SHP77 (cell line): ENCODE results near the gene SMG9.

Experiments used
- DNase-seq, 2 experiments: peaks; one replicate each; lab custom pipeline; 2025; lab: John Stamatoyannopoulos, UW

The SMG9 gene

DNA sequence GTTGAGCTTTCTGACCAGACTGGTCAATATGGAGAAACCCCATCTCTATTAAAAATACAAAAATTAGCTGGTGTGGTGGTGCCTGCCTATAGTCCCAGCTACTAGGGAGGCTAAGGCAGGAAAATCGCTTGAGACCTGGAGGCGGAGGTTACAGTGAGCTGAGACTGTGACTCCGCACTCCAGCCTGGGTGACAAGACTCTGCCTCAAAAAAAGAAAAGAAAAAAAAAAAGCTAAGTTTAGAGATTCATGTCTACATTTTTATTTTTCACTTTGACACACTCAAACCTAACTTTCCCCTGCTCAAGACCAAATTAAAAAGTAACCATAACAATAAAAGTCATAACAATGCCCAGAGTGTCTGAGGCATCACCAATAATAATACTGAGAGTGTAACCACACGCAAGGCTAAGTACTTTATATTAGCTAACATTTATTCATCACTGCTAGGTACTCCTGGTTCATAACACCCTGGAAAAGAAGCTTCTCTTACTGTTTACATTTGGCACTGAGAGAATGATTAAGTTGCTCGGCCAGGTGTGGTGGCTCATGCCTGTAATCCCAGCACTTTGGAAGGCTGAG is 33.2 kb downstream of the SMG9 start:
- no peak for DNase-seq

GRCh38 chr19:43720936-43721335 is 33.8 kb downstream of the SMG9 start:
- DNase-seq: no peak

DNA sequence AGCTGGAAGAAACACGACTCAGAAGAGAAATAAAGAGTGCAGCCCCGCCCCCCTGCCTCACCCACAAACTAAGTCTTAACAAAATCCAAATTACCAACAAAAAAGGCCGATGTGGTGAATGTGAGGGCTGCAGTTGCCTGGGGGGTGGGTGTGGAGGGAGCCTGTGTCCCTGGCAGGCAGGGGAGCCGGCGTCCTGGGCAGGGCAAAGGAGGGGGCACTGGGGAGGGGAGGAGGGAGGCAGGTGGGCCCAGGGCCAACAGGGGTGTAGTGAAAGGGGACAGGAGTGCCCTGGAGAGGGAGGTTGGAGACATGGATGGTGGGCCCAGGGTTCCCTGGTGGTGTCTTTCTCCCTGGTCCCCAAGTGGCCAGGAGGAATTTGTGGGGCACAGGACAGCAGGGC is 34.8 kb downstream of the SMG9 start:
- no peak for DNase-seq

DNA sequence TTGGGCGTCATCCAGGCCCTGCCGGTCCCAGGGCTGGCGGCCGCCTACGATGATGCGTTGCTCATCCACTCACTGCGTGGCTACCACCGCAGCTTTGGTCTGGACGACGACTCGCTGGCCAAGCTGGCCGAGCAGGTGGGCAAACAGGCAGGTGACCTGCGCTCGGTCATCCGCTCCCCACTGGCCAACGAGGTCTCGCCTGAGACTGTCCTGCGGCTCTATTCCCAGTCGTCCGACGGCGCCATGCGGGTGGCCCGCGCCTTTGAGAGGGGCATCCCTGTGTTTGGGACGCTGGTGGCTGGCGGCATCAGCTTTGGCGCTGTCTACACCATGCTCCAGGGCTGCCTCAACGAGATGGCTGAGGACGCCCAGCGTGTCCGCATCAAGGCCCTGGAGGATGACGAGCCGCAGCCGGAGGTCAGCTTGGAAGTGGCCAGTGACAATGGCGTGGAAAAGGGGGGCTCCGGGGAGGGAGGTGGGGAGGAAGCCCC is 35.3 kb downstream of the SMG9 start:
- DNase-seq: no peak

DNA sequence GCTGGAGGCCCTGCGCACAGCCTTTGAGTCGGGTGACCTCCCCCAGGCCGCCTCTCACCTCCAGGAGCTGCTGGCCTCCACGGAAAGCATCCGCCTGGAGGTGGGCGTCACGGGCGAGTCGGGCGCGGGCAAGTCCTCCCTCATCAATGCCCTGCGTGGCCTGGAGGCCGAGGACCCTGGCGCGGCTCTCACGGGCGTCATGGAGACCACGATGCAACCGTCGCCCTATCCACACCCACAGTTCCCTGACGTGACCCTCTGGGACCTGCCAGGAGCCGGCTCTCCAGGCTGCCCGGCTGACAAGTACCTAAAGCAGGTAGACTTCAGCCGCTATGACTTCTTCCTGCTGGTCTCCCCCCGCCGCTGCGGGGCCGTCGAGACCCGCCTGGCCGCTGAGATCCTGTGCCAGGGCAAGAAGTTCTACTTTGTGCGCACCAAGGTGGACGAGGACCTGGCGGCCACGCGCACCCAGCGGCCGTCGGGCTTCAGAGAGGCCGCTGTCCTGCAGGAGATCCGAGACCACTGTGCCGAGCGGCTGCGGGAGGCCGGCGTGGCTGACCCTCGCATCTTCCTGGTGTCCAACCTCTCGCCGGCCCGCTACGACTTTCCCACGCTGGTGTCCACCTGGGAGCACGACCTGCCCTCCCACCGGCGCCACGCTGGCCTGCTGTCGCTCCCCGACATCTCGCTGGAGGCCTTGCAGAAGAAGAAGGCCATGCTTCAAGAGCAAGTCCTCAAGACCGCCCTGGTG is 36.0 kb downstream of the SMG9 start:
- DNase-seq: no peak

DNA sequence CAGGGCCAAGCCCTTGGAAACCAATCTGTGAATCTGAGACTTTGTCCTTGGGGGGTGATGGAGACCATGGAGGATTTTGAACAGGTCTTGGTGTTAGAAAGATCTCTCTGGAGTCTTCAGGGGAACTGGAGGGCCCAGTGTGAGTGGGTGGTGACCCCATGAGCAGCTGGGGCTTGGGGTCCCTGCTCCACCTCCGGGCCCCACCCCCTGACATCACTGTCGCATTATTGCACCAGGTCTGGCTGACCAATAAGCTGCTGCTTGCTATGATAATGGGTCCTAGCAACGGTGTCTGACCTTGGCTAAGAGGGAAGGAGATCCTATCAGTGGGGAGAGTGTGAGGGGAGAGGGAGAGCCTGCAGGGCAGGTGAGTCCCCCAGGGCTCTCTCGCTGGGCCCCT is 39.0 kb downstream of the SMG9 start, which contains the start of gene IRGC:
TSS of gene IRGC (plus strand) at position 301 of the 400 bp plus-strand sequence. CDS start 2,483 bp downstream, outside the sequence.
- DNase-seq: no peak

DNA sequence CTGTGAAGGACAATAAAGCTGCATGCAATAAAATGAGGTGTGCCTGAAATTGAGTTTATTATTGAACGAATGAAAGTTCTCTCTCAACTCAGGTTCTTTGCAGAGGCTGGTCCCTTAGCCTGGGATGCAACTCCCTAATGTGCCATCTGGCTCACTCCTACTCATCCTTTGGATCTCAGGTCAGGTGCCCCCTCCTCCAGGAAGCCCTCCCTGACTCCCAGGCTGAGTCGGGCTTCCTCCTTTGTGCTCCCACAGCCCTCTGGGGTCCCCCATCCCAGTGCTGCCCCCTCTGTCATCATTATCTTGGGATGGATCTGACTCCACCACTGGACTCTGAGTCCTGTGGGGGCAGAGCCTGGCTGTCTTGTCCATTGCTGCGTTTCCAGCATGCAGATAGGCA is 41.6 kb downstream of the SMG9 start:
- no peak for DNase-seq

- DNase-seq: no peak
These were observed 42.9 kb downstream of the SMG9 start for GRCh38 chr19:43711751-43712355.

DNA sequence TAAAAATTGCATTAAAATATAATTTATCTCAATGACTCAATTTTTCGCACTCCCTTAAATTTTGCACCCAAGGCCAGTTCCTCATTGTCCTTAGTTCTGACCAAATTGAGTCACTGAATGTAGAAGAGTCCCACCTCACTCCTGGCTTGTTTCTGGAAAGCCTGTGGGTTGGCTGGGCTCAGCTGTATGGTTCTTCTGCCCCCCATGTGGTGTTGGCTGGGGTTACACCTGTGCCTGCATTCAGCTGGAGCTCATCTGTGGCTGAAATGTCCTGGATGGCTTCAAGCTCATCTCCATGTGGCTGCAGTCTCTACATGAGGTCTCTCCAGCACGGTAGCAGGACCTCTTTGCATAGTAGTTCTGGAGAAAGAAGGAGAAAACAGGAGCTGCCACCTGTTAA is 46.0 kb downstream of the SMG9 start:
- no peak for DNase-seq

DNA sequence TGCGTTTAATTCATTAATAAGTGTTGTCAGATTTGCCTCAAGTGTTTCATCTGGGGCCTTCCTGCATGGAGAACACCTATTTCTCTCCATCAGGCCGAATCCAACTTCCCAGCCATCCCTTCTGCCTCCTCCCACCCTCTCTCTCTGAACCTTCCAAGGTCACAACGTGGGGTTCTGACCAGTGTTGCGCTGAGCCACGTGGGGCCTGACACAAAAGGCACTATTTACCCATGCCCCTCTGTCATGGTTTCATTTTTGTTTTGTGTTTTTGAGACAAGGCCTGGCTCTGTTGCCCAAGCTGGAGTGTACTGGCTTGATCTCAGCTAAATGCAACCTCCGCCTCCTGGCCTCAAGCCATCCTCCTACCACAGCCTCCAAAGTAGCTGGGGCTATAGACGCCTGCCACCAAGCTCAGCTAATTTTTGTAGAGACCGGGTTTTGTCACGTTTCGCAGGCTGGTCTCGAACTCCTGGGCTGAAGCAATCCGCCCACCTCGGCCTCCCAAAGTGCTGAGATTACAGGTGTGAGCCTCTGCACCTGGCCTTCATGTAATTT is 47.5 kb downstream of the SMG9 start:
- no peak for DNase-seq

DNA sequence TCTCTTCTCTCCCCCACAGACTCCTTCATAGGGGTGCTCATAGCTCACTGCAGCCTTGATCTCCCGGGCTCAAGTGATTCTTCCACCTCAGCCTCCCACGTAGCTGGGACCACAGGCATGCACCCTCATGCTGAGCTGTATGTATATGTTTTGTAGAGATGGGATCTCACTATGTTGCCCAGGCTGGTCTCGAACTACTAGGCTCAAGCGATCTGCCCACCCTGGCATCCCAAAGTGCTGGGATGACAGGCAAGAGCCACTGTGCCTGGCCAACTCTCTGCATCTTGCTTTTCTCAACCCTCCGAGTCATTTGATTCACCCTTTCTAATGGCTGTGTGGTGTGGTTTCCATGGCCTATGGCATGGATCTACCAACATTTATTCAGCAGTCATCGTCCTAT is 49.0 kb downstream of the SMG9 start:
- no peak for DNase-seq

DNA sequence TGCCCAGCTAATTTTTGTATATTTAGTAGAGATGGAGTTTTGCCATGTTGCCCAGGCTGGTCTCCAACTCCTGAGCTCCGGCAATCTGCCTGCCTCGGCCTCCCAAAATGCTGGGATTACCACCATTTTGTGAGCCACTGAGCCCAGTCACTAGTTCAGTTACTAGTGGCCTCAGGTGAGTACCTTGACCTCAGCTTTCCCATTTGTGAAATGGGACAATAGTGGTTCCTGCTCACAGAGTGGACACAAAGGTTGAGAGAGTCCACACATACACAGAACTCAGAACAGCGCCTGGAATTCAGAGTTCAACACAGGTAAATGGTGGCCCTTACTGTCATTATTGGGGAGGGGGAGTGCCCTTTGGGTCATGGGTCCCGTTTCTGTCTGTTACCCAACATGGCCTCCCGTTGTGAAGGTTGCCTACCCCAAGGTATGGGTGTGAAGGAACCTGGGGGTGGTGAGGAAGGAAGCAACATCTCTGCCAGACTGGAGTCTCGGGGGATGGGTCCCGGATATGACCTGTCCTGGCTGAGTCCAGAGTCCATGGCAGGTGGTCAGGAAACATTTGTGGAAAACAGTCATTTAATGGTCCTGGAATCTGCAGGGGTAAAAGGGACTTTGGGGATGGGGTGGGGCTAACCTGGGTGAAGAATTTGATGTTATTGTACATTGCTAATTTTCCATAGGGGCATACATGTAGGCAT is 50.6 kb downstream of the SMG9 start:
- no peak for DNase-seq

DNA sequence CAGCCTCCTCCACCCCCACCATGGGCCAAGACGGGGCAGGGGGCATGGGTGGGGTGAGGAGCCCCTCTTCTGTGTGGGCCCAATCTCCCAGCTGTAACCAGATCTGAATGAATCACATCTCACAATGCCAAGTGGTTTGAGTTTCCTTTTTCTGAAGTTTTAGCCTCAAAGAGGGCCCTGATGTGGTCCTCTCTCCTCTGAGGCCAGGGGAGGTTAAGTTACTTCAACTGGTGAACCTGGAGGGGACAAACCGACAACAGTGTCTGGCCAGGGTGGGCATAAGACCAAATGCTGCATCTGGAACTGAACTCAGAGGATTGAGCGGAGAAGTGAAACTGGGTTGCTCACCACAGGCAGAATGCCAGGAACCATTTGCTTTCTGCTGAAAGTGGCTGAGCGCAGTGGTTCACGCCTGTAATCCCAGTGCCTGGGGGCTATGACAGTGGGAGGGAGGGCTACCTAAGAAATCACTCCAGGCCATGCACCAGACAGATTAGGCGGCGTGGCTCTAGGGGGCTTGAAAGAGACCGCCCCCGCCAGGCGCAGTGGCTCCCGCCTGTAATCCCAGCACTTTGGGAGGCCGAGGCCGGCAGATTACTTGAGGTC is 54.3 kb downstream of the SMG9 start:
- DNase-seq: no peak

DNA sequence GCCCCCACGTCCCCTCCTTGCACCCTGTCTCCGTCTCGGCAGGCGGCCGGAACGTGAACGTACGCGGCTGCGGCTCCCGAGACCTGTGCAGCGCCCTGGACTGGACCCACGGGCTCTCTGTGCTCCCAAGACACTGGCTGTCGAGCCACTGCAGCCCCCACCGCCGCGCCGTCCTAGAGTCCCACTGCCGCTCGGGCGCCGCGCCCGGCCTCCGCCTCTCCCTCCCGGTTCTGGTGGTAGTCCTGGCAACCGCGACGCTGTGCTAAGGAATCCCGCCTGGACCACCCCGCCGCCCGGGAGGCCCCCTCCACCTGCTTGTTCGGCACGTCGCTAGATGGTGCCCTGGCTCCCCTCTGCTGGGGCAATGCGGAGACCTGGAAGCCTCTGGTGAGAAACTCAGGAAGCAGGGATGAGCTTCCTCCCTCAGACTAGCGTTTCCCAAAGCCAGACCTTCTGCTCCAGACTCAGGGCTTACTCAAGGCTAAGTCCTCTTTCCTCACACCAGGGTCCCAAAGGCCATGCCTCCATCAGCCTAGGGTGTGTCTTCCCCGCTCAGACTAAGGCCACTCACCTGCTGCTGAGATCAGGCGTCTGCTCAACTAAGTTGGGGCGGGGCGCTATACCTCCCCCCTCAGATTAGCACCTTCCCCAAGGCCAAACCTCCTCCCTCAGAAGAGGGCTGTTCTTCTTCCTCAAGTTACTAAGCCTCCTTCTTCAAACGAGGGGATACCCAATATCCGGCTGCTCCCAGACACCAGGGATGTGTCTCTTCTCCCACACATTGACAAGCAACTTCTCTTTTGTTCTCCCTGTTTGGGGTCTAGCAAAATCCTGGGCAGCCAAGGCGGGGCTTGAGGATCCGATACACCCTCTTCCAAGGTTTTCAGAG is 55.0 kb downstream of the SMG9 start:
- DNase-seq: no peak

DNA sequence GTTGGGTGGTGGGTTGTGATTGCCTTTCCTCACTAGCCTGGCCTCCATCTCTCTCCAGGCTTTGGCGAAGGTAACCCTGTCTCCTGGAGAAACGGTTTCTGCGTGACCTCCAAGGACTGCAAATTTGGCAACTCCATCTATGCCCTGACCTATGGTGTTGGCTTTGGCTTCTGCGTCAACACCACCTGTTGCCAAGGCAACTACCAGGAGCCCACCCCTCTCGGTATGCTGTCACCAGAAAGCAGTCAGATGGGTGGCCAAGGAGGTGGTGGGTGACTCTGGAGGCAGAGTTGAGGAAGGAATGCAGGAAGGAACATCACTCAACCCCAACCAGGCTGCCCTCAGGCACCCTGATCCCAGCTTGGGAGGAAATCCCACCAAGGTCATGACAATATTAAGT is 57.5 kb downstream of the SMG9 start:
- no peak for DNase-seq

DNA sequence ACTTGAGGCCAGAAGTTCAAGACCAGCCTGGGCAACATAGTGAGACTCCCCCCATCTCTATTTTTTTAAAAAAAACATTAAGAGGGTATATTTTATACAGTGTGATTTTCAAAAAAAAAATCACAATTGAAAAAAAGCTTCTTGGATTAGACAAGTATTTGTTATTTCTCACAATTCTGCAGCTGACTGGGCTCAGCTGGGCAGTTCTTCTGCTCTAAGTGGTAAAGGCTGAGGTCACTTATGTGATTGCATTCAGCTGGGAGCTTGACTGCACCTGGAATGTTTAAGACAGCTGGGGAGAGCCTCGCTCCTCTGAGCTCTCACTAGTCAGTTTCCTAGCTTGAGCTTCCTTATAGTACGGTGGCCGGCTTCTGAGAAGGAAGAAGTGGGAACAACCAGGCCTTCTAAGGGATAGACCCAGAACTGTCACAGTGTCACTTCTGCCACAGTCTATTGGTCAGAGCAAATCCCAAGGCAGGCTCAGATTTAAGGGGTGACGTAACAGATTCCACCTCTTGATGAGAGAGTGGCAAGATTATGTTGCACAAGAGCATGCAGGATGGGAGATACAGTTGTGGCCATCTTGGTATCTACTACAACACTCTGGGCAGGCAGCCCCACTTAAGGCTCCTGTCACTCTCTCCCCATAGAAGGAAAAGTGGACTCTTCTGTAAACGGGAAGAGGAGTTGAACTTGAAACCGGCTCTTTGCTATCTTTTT is 58.6 kb downstream of the SMG9 start:
- no peak for DNase-seq

- no peak for DNase-seq
These were observed 60.2 kb downstream of the SMG9 start for GRCh38 chr19:43694553-43694952.

DNA sequence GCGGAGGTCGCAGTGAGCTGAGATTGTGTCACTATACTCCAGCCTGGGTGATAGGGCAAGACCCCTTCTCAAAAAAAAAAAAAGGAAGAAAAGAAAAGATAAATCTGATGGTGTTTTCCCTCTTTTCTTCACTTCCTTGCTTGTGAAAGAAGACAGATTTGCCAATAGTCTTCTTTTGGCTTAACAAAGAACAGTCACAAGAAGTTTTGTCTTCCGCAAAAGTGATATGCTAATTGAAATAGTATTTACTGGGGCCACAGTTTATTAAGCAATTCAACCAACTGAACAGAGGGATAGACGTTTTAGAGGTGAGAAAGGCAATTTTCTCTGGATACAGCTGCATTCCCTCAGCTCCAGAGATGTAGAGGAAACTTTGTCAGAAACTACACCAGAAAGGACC is 61.9 kb downstream of the SMG9 start:
- DNase-seq: no peak

DNA sequence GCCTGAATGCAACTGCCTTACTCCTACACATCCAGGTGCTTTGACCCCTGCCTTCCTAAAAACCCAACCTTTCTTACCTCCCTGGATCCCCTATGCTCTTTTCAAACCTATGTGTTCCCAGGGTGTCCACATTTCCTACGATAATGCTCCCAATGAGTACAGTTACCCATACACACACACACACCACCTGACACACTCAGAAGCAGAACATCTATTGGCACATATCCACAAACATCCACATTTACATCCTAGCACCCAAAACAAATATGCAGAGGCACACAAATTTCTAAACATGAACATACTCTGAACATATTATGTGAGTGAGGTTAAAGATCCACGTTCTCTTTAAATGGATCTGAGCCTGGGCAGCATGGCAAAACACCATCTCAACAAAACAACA is 62.4 kb downstream of the SMG9 start:
- DNase-seq: no peak

DNA sequence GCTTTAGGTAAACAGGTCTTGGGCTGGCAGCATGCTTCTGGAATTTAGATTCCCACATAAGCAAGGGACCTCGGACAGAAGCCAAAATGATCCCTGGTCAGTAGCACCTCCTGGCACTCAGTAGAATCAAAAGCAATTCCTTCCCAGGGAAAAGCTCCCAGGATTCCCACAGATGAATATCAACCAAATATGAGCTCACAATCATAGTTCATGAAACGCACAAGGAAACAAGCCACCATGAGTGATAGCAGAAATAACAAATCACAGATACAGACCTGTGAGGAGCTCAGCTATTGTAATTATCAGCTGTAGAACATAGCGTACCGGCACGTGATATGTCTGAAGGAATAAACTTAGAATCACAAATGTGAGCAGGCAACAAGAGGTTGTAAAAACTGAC is 63.0 kb downstream of the SMG9 start:
- no peak for DNase-seq
